ENCODE measurements around the gene BTBD18. TPM values are rescaled to one million over a fixed set of nuclear protein-coding genes. Genes with fewer than 3 reads are reported as not detected.

Gene BTBD18
- total RNA-seq, 1 experiment from 2014 or later = 0.09 TPM

GRCh38 chr11:57735619-57736298, 15.9 kb downstream of the BTBD18 start (continued):
- TF ChIP-seq, protein P1, sequence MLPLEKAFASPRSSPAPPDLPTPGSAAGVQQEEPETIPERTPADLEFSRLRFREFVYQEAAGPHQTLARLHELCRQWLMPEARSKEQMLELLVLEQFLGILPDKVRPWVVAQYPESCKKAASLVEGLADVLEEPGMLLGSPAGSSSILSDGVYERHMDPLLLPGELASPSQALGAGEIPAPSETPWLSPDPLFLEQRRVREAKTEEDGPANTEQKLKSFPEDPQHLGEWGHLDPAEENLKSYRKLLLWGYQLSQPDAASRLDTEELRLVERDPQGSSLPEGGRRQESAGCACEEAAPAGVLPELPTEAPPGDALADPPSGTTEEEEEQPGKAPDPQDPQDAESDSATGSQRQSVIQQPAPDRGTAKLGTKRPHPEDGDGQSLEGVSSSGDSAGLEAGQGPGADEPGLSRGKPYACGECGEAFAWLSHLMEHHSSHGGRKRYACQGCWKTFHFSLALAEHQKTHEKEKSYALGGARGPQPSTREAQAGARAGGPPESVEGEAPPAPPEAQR (CRISPR knock-in tag; IDR thresholded peaks at IDR 0.05) = no peak
- TF ChIP-seq FOXJ3 (CRISPR knock-in tag; IDR thresholded peaks at IDR 0.05; ENCODE audit: borderline replicate concordance) (no peak), TCF7 (CRISPR knock-in tag; IDR thresholded peaks at IDR 0.05; ENCODE audit: low read depth) (no peak), ZNF423 (CRISPR knock-in tag; IDR thresholded peaks at IDR 0.05) (no peak), RELA (CRISPR knock-in tag; IDR thresholded peaks at IDR 0.05; ENCODE audit: borderline replicate concordance) (no peak), TEAD4 (CRISPR knock-in tag; IDR thresholded peaks at IDR 0.05) (no peak), ARID4B (CRISPR knock-in tag; IDR thresholded peaks at IDR 0.05; ENCODE audit: borderline replicate concordance) (no peak)
- TF ChIP-seq, protein P2, sequence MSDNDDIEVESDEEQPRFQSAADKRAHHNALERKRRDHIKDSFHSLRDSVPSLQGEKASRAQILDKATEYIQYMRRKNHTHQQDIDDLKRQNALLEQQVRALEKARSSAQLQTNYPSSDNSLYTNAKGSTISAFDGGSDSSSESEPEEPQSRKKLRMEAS (CRISPR knock-in tag; IDR thresholded peaks at IDR 0.05) = no peak

- ATAC-seq (no peak), DNase-seq (ENCODE audit: low spot score) (no peak)
- Mint-ChIP-seq H3K4me3 (no peak overlapping the region), H3K9me3 (no peaks in the 10 kb centered on the region), H3K4me1 (peaks cover 46% of the 10 kb centered on the region), H3K36me3 (peaks cover 13% of the 10 kb centered on the region), H3K27ac (no peak overlapping the region), H3K27me3 (ENCODE audit: low read depth) (no peaks in the 10 kb centered on the region)
- TF ChIP-seq FOXK1 (CRISPR knock-in tag; IDR thresholded peaks at IDR 0.05) (no peak), FOXP1 (CRISPR knock-in tag; IDR thresholded peaks at IDR 0.05; ENCODE audit: borderline replicate concordance) (no peak), IRF2 (CRISPR knock-in tag; IDR thresholded peaks at IDR 0.05; ENCODE audit: borderline replicate concordance, low read depth) (no peak), ZBTB21 (CRISPR knock-in tag; IDR thresholded peaks at IDR 0.05; ENCODE audit: borderline replicate concordance) (no peak), GABPB1 (CRISPR knock-in tag; IDR thresholded peaks at IDR 0.05) (no peak), ZNF671 (CRISPR knock-in tag; IDR thresholded peaks at IDR 0.05) (no peak), TP53 (CRISPR knock-in tag; IDR thresholded peaks at IDR 0.05) (no peak), NFYB (CRISPR knock-in tag; conservative IDR thresholded peaks at IDR 0.05; ENCODE audit: low read depth) (no peak), ZNF263 (CRISPR knock-in tag; IDR thresholded peaks at IDR 0.05; ENCODE audit: low read depth) (no peak), EMX1 (CRISPR knock-in tag; IDR thresholded peaks at IDR 0.05) (no peak), ESRRA (CRISPR knock-in tag; IDR thresholded peaks at IDR 0.05; ENCODE audit: borderline replicate concordance) (no peak)
- TF ChIP-seq, protein P3, sequence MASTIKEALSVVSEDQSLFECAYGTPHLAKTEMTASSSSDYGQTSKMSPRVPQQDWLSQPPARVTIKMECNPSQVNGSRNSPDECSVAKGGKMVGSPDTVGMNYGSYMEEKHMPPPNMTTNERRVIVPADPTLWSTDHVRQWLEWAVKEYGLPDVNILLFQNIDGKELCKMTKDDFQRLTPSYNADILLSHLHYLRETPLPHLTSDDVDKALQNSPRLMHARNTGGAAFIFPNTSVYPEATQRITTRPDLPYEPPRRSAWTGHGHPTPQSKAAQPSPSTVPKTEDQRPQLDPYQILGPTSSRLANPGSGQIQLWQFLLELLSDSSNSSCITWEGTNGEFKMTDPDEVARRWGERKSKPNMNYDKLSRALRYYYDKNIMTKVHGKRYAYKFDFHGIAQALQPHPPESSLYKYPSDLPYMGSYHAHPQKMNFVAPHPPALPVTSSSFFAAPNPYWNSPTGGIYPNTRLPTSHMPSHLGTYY (CRISPR knock-in tag; IDR thresholded peaks at IDR 0.05) = no peak
- TF ChIP-seq, protein P1 (CRISPR knock-in tag; IDR thresholded peaks at IDR 0.05) = no peak
- TF ChIP-seq, protein P4, sequence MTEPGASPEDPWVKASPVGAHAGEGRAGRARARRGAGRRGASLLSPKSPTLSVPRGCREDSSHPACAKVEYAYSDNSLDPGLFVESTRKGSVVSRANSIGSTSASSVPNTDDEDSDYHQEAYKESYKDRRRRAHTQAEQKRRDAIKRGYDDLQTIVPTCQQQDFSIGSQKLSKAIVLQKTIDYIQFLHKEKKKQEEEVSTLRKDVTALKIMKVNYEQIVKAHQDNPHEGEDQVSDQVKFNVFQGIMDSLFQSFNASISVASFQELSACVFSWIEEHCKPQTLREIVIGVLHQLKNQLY (CRISPR knock-in tag; IDR thresholded peaks at IDR 0.05) = no peak
- TF ChIP-seq, protein P5, sequence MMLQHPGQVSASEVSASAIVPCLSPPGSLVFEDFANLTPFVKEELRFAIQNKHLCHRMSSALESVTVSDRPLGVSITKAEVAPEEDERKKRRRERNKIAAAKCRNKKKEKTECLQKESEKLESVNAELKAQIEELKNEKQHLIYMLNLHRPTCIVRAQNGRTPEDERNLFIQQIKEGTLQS (CRISPR knock-in tag; conservative IDR thresholded peaks at IDR 0.05) = no peak
- CTCF ChIA-PET = interaction anchor here (1.0 to 1.2 kb wide), 3 partner anchors 19 to 68 kb away, joined by 3 to 4 read pairs (median 4); partner anchors contain the start of gene BTBD18
- POLR2A ChIA-PET = no interaction called here
Measured at GRCh38 chr11:57732661-57733060, 19.0 kb downstream of the BTBD18 start.
